Inflammatory macrophage (primary cell): Measurements from ENCODE around the gene EYS.
"Not testable (repeated sequence)": the region's sequence is repeated elsewhere in the genome, so short reads cannot be mapped to it uniquely, and the experiment has no call there.

Experiments used
- DNase-seq, 2 donors: peaks; one replicate each; pipeline ENCODE4 v3.0.0-alpha.2; 2020 to 2022

EYS gene

DNA sequence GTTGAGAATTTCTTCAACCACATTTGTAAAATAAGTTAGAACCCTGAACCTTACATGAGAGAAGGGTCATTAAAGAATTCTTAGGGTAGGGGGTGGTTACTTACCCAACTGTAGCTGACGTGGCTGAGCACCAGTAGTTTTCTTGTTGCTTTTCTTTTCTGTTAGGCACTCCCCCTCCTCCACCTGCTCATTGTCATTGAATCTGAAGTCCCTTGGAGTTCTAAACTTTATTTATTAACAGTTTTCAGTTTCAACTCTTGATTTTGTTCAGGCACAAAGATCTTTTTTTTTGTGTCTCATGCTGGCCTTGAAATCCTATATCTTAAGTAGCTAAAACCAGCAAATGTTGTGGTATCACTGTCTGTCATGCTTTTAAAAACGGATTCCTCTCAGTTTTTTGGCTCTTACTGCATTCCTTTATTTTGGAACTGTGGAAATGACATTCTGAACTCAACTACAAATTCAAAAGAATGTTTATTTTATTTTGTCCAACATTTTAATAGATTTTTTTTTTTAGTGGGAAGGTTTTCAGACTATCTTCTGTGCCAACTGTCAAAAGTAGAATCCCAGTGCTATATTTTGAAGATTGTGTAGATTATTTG is 1606.2 kb downstream of the EYS start:
- no peak for DNase-seq

DNA sequence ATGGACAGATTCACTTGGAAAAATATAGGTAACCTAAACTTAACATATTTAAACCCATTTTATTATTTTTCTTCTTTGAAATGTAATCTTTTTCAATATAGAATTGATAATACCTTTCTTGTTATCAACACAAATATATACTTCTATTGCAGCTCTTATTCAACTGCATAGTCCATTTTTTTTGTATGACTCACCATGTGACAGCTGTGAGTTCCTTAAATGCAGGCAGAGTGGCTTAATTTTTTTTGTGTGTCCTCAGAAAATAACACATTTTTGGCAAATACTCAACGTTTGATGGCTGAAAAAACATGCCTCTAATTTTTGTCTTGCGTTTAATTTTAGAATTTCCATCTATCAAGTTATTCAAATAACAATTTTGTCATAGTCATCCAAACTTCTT is 1616.7 kb downstream of the EYS start:
- no peak for DNase-seq

DNA sequence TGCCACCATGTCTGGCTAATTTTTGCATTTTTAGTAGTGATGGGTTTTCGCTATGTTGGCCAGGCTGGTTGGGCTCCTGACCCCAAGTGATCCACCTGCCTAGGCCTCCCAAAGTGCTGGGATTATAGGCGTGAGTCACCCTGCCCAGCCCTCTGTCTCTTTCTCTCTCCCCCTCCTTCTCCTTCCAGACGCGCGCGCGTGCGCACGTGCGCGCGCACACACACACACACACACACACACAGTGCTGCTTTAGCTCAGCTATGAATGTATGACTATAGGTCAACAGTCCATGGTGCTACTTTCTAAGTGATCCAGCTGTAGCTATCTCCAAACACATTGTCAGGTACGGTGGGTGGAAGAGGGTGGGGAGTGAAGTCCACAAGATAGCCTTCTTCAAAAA is 1621.9 kb downstream of the EYS start:
- DNase-seq: no peak

DNA sequence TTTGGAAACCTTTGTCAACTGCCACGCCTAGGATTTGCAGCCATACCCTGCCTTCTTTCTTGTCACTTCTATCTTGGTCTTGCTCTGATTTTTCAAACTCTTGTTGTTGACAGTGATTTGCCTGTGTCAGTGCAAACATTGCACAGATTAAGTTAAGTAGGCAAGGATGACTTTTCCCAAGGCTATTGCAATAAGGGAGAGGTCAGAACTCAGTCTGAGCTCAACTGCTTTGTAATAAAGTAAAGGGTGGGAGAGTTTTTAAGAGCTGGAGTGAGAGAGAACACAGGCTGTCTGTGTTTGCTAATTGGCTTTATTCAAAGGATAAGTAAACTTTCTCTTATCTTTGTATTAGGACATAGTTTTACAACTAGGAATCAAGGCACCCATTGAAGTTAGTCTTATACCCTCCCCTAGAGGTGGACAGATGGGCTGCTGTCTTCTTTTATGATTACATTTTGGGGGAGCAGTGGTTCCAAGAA is 1622.8 kb downstream of the EYS start:
- no peak for DNase-seq

DNA sequence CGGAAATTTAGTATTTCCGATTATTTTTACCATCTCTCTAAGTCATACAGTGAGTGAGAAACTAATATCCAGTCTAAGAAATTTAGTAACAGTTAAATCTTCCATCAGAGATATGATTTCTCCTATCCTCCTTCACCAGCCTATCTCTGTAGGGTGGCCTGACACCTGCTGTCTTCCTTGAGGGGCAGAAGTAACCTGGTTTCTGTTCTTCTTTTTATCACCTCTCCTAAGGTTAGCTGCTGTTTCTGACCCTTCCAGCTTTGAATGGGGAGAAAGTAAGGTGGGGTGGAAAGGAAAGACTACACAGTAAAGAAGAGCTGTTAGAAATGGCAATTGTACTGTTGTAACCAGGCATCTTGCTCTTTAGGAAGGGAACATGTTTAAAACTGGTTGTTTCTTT is 1623.8 kb downstream of the EYS start:
- no peak for DNase-seq

DNA sequence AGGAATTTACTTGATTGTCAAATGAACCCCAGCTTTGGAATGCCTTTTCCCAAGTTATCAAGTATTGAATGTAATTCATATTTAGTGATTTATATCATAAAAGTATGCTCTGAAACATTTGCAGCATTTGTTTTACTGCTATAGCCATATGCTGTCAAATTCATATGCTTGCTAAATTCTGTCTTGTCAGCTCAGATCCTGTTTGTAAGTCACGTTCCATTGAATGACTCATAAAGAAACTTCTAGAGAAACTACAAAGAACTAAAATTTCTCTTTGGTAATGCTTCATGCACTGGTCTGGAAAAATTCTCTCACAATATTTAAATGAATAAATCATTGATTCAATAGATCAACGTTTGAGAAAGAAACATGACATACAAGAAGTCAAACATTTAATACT is 1625.6 kb downstream of the EYS start:
- DNase-seq: no peak

DNA sequence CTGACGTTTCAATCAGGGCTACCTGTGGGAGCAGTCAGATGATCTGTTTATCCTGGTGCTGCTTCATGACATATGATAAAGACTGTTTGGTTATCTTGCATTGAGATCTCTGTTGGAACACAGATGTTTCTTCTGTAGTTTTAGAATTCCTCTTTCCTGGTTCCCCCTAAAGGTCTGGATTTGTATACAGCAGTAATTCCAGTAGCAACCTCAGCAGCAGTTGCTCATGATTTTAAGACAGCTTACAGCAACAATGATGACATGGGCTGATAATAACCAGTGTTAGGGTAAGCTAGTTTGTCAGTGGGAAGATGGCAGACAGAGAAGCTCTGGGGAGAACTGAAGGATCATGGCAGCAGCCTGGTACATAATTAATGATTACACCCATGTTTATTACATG is 1632.0 kb downstream of the EYS start:
- no peak for DNase-seq

DNA sequence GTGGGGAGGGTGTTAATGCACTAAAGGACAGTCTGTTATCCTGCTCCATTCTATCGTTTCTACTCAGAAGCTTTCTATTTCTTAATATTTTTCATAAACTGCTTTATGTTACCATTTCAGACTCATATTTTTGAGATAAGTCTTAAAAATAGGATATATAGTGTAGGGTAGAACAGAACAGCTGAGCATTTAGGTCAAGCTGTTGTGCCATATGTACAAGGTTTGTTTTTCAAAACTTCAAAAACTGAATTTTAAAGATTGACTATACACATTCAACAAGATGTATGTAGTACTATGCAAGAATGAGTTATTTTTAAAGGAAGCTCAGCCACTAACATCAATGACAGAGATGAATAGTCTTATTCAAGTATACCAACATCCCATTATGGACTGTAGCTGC is 1634.3 kb downstream of the EYS start:
- no peak for DNase-seq

DNA sequence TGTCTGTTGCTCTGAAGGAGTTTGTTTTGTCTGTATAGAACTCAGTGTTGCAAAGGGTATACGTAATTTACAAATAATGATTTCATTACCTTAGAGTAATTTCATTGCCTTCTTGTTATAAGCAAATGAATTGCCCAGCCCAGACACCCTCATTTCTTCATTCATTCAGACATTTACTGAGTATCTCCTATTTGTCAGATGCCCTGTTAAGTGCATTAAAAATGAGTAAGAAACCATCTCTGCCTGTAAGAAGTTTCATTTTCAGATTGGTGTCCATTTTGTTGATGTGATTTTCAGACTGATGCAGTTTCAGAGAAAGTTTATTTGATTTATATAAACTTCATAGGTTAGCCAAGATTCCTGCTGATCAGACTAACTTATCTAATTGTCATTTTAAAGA is 1642.1 kb downstream of the EYS start:
- DNase-seq: no peak

DNA sequence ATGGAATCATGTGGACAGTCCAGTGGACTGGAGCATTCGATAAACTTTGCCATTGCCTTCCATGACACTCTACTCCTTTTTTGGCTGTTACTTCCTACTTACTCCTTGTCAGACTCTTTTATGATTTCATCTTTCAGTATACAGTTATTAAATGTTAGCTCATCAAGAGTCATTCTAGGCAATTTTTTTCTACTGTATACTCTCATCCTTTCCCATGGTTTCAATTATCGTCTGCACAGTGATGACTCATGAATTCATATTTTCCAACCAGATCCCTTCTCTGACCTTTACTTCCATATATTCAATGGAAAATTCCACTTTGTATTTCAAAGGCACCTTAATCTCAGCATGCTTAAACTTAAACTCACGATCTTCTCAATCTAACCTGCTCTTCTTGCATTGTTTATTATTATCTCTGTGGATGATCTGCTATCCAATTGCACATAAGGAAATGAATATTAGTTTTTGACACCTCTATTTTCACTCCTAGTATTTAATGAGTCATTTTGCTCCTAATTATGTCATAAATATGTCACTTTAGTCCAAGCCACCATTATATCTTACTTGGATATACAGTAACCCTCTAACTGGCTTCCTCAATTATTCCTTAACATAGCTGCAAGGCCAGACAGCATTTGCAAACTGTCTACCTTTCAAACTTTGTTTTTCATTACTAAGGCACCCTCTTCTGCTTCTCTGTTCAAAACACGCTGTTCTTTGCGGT is 1643.9 kb downstream of the EYS start:
- DNase-seq: no peak

DNA sequence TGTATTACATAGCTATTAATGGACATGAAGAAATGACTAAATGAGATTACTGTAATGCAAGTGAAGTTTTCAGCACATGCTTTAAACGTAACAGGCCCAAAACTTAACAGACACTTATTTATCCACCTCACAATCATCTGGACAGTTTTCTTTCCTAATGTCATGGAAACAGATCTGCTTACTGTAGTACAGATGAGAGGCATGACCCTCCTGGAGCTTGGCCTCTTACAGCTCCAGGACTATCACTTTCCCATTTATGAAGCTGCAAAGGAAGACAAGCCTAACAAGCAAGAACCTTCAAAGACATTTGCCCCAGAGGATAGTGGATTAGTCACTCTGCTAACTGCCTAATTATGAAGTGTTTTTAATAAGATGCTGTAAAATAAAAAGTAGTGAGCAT is 1652.2 kb downstream of the EYS start:
- DNase-seq: no peak

DNA sequence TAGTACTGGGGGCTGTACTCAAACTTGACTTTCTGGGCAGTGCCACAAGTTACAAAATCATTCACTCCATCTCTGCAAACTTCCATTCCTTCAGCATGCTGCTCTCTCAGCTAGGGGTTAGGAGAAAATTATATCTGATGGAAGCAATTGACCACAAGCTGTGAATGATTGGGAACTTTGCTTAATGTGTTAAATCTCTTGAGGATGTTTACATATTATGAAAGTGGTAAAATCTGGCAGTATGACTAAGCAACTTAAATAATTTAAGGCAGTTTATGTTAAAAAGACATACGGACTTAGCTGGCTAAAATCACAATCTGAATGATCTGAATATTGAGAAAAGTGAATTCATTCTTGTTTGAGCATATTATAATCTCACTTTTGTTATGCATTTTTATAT is 1656.4 kb downstream of the EYS start:
- no peak for DNase-seq

DNA sequence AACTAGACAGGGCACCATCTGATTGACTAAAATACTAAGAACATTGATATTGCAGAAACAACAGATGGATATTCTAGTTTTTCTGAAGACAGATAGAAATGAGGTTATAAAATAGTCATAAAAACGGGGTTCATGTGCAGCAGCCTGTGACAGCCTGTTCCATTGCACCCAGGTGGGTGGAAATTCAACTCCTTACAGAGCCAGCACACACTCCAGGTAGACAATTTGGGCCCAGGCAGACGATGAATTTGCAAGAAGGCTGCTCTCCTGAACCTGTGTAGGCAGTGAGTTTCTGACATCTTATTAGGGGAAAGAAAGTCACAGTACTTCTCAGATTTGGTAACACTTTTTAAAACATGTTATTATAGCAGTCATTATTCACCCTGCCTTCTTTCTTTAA is 1657.3 kb downstream of the EYS start:
- no peak for DNase-seq

DNA sequence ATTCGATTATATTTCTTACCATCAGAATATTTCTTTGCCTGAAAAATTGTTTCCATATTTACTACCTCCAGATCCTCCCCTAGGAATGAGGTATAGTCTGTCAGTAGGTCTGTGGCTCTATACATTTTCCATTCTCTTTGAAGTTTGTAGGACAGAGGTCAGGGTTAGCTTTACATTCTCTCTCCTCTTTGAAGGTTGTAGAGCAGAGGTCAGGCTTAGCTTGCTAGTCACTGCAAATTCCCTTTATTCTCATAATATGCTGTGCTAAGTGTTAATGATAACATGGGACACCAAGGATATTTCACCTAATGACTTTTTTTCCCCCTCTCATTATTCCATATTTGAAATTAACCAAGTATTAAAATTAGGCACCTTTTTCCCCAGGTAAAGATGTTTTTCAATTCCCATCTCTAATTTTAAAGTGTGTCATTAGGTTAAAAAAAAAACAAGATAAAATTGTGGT is 1660.2 kb downstream of the EYS start:
- DNase-seq: no peak

DNA sequence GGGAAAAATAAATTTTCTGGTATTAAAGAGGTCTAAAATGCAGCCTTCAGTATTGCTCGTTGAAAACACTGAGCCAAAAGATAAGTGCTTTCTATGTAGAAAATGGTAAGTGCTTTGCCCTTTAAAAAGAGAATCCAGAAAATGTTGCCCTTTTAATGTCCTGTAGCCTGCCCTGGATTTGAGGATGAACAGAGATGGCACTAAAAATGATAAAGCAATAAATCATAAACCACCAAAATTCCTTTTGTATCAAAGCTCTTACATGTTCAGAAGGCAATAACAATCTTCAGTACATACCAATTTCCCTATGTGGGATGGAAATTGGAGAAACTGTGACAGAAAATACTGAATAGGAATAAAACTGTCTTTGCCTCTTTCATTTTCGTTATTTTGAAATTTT is 1665.7 kb downstream of the EYS start:
- DNase-seq: no peak

DNA sequence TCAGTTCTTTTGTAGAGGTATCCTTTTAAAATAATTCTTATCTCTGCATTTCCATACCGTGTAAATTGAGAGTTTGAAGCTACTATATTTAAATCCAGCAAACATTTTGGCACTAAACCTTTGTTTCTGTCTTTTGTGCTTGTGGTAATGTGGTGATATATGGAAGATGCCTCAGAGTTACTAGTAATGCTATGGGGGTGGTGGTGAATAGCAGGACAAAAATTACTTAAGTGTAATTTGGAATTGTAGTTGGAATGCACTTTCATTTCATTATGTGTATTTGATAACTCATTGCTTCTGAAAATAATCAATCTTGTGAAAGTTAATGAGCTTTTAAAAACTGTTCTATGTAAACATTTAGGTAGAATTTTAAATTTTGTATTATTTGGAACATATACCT is 1666.9 kb downstream of the EYS start:
- DNase-seq: no peak

DNA sequence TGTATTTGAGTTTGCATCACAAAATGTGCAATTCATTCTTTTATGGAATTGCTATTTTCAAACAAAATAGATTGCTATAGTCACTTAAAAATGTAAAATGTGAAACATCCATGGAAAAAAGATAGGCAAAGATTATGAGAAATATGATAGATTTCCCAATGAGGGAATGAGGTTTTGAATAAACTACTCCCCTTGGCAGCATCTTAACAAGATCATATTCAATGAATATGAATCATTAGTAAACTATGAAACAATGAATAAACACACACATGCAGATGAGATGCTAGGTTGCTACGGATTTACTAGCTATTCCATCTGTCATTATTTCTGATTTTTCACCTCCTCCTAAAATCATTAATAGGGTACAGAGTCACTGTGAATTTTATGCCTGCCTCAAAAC is 1669.6 kb downstream of the EYS start:
- no peak for DNase-seq

DNA sequence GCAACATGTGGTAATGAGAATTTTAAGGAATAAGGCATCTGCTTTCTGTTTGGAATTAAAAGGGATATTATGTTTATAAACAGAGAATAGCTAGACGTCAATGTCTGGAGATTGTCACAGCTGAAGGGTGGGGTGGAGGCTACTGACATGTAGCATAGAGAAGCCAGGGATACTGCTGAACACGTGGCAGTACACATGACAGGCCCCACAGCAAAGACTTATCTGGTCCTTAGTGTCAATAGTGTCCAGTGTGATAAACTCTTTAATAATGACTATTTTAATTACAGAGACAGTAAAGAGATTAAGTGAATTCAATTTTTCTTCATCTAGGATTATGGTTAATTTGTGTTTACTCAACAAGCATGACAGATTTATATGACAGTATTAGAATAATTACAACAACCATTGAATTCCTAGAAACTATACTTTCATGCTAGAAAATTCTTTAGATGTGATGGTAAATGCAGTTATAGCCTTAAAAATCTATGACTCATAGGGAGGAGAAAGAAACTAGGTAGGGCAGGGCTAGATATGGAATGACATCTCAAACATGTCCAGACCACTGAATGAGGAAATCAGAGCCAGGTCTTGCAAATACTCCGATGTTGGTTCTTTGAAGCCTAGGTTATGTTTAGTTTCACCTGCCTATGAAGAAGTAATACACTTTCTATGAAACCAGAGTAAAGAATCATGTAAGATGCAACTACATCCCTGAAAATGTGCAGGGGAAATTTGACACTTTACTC is 1671.9 kb downstream of the EYS start:
- DNase-seq: no peak

DNA sequence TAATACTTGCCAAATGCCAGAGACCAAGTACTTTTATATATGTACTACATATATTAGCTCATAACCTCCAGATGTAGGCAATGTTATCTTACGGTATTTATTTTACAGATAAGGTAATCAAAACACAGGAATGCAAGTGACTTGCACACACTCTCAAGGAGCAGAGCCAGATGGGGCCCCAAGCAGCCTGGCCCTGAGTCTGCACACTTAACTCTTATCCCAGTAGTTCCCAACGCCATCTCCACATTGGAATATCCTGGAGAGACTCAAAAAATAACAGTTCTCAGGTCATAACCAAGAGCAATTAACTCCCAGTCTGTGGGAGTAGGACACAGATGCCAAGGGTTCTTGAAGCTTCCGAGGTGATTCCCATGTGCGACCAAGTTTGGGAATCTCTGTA is 1672.7 kb downstream of the EYS start:
- DNase-seq: no peak

DNA sequence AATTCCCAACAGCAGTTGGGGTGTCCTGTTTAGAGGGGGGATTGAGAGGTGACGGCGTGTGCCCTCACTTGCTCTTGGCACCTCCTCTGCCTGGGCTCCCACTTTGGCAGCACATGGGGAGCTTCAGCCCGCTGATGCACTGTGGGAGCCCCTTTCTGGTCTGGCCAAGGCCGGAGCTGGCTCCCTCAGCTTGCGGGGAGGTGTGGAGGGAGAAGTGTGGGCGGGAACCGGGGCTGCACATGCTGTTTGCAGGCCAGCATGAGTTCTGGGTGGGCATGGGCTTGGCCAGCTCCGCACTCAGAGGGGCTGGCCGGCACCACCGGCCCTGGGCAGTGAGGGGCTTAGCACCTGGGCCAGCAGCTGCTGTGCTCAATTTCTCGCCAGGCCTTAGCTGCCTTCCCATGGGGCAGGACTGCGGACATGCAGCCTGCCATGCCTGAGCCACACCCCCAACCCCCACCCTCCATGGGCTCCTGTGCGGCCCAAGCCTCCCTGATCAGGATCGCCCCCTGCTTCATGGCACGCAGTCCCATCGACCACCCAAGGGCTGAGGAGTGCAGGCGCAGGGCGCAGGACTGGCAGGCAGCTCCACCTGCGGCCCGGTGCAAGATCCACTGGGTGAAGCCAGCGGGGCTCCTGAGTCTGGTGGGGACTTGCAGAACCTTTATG is 1675.9 kb downstream of the EYS start:
- DNase-seq: not testable (repeated sequence)

DNA sequence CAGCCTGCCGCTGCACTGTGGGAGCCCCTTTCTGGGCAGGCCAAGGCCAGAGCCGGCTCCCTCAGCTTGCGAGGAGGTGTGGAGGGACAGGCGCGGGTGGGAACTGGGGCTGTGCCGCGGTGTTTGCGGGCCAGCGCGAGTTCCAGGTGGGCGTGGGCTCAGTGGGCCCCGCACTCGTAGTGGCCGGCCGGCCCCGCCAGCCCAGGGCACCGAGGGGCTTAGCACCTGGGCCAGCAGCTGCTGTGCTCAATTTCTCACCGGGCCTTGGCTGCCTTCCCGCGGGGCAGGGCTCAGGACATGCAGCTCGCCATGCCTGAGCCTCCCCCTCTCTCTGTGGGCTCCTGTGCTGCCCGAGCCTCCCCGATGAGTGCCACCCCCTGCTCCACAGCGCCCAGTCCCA is 1683.3 kb downstream of the EYS start:
- no peak for DNase-seq

DNA sequence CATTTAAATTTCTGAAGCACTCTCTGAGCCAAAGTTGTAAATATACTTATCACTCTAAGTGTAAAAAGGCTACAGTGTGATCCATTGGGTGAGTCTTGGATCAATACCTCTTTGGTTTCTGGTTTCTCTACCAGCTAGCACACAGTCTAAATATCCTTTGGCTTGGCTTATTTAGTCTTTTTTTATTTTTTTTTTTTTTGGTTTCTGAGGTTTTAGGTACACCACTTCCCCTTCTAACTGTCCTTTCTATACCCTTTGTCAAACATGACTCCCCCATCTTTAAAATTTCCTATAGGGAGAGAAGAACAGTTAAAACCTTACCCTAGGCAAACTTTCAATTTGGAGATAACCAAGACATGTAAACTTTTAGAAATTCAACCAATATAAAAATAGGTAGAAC is 1692.4 kb downstream of the EYS start:
- no peak for DNase-seq

DNA sequence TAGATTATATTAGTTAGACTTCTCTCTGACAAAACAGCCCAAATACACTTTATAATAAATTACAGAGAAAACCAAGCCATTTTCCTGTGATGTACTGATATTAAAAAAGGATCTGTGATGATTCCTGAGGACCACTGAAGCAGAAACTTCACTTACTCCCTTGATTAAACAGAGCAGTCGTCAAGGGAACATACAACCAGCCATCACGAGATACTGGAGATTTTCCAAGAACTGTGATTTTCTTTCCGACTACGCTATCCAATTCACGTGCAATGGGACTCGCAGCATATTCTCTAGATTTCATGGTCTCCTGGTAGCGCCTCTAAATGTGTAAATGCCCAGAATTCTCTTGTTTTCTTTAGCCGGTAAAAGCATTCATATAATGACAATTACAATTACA is 1694.0 kb downstream of the EYS start:
- DNase-seq: no peak
